Erythroblast (primary cell): ENCODE results near the gene S100A8.
"Not testable (repeated sequence)": the region's sequence is repeated elsewhere in the genome, so short reads cannot be mapped to it uniquely, and the experiment has no call there.

Source experiments
- DNase-seq, 2 experiments: peaks; one replicate each; lab custom pipeline; 2025; lab: John Stamatoyannopoulos, UW
- GATA1 ChIP-seq: IDR thresholded peaks from 2 replicates; pipeline ENCODE4 v1.6.1; 2011; ENCODE audit warnings: low read depth, mild to moderate bottlenecking, control low read depth, low read length, moderate library complexity
- POLR2A ChIP-seq: IDR thresholded peaks from 2 replicates; pipeline ENCODE4 v1.6.1; 2011; ENCODE audit warnings: mild to moderate bottlenecking, low read length

Gene S100A8

GRCh38 chr1:153357076-153357852, 33.6 kb downstream of the S100A8 start:
- DNase-seq: no peak
- TF ChIP-seq GATA1 (no peak), POLR2A (no peak)

GRCh38 chr1:153356392-153357075, 34.3 kb downstream of the S100A8 start:
- DNase-seq: no peak
- TF ChIP-seq GATA1 (no peak), POLR2A (no peak)

GRCh38 chr1:153355445-153356071, 35.3 kb downstream of the S100A8 start:
- DNase-seq: peak; percentile 71 to 73
- TF ChIP-seq POLR2A: no peak
- no peak for TF ChIP-seq GATA1

GRCh38 chr1:153354515-153355193, 36.2 kb downstream of the S100A8 start:
- no peak for TF ChIP-seq GATA1
- TF ChIP-seq POLR2A: no peak
- no peak for DNase-seq

- no peak for TF ChIP-seq POLR2A
- TF ChIP-seq GATA1: no peak
- DNase-seq: peak; percentile 14 to 17
Measured at GRCh38 chr1:153353226-153353947, 37.5 kb downstream of the S100A8 start.

- TF ChIP-seq GATA1 (no peak), POLR2A (no peak)
- DNase-seq: peak; percentile 72 to 82
Measured at GRCh38 chr1:153352523-153352922, 38.4 kb downstream of the S100A8 start.

- TF ChIP-seq POLR2A (no peak), GATA1 (no peak)
- DNase-seq: peak; percentile 11 to 18
Measured at GRCh38 chr1:153350321-153350957, 40.4 kb downstream of the S100A8 start.

- peak; percentile 18 to 20 for DNase-seq
- TF ChIP-seq POLR2A (no peak), GATA1 (no peak)
Measured at GRCh38 chr1:153349363-153350320, 41.2 kb downstream of the S100A8 start.

- no peak for DNase-seq
- TF ChIP-seq GATA1 (no peak), POLR2A (no peak)
Measured at GRCh38 chr1:153348511-153349362, 42.1 kb downstream of the S100A8 start, which contains the start of gene PGLYRP4. Gene PGLYRP4 (minus strand): TSS chr1:153348841. CDS start chr1:153347932, 909 bp downstream.

- no peak for DNase-seq
- TF ChIP-seq POLR2A: no peak
- TF ChIP-seq GATA1: no peak
Measured at GRCh38 chr1:153347856-153348255, 43.0 kb downstream of the S100A8 start.

- DNase-seq: not testable (repeated sequence)
Measured at GRCh38 chr1:153347049-153347448, 43.8 kb downstream of the S100A8 start.

- no peak for DNase-seq
- TF ChIP-seq GATA1: no peak
- no peak for TF ChIP-seq POLR2A
Measured at GRCh38 chr1:153346077-153346723, 44.7 kb downstream of the S100A8 start.
